HEK293 (cell line): ENCODE measurements around the gene THRSP.

Experiments used
- CTCF ChIA-PET: fragments of 350-600 bp; formaldehyde crosslinking; extraction: SDS; loops from one replicate; lab custom pipeline; 2021; ENCODE audit warnings: antibody characterized with exemption; lab: Yijun Ruan, JAX
- POLR2A ChIA-PET: fragments of 300-600 bp; formaldehyde crosslinking; extraction: SDS; loops from one replicate; lab custom pipeline; 2020; ENCODE audit warnings: antibody characterized with exemption, inconsistent platforms; lab: Yijun Ruan, JAX
- H3K27ac ChIP-seq: fragments of 200-500 bp; sonication (Bioruptor generic); 2 replicates; pipeline ENCODE4 v1.5.1; 2014; ENCODE audit warnings: low read depth, low read length, control low read depth, inconsistent platforms; ENCODE audit errors: extremely low read depth
- H3K36me3 ChIP-seq, 2 experiments: fragments of 200-500 bp in 1 of 2; sonication (Bioruptor generic) in 1 of 2; 1 replicate in 1 of 2; 2 replicates in 1 of 2; pipeline ENCODE4 v1.5.1; 2014 to 2017; ENCODE audit warnings: inconsistent platforms in 2 of 2, low read length in 2 of 2; ENCODE audit not compliant: control insufficient read depth in 2 of 2, insufficient read depth in 1 of 2
- H3K4me1 ChIP-seq: fragments of 200-500 bp; sonication (Bioruptor generic); 2 replicates; pipeline ENCODE4 v1.5.1; 2014; ENCODE audit warnings: mild to moderate bottlenecking, low read length, inconsistent platforms; ENCODE audit not compliant: control insufficient read depth, insufficient read depth
- H3K4me3 ChIP-seq: 2 replicates; pipeline ENCODE4 v1.5.1; 2011; ENCODE audit warnings: low read depth, mild to moderate bottlenecking, control low read depth, low read length, moderate library complexity
- H3K9me3 ChIP-seq: fragments of 200-500 bp; sonication (Bioruptor generic); 2 replicates; pipeline ENCODE4 v1.5.1; 2014; ENCODE audit warnings: low read depth, low read length, inconsistent platforms; ENCODE audit not compliant: control insufficient read depth, insufficient read depth
- HIC1 ChIP-seq: fragments of 450-650 bp; formaldehyde crosslinking; IDR thresholded peaks from 2 replicates; pipeline ENCODE4 v1.5.1; 2016; ENCODE audit warnings: missing biosample characterization, missing genetic modification characterization
- RBAK ChIP-seq: fragments of 450-650 bp; formaldehyde crosslinking; IDR thresholded peaks from 2 replicates; pipeline ENCODE4 v1.5.1; 2016; ENCODE audit warnings: missing biosample characterization, missing genetic modification characterization
- SCRT2 ChIP-seq: fragments of 450-650 bp; formaldehyde crosslinking; IDR thresholded peaks from 2 replicates; pipeline ENCODE4 v1.5.1; 2016; ENCODE audit warnings: missing biosample characterization, missing genetic modification characterization
- ZNF138 ChIP-seq: fragments of 450-650 bp; formaldehyde crosslinking; IDR thresholded peaks from 2 replicates; pipeline ENCODE4 v1.5.1; 2016; ENCODE audit warnings: missing biosample characterization, missing genetic modification characterization, borderline replicate concordance
- ZNF175 ChIP-seq: fragments of 450-650 bp; formaldehyde crosslinking; IDR thresholded peaks from 2 replicates; pipeline ENCODE4 v1.5.1; 2016; ENCODE audit warnings: missing biosample characterization, missing genetic modification characterization
- ZNF202 ChIP-seq: fragments of 450-650 bp; formaldehyde crosslinking; IDR thresholded peaks from 2 replicates; pipeline ENCODE4 v1.5.1; 2016; ENCODE audit warnings: missing biosample characterization, missing genetic modification characterization, borderline replicate concordance
- ZNF37A ChIP-seq: fragments of 450-650 bp; IDR thresholded peaks from 2 replicates; pipeline ENCODE4 v1.5.1; 2018; ENCODE audit warnings: missing biosample characterization, missing genetic modification characterization
- ZNF416 ChIP-seq: fragments of 450-650 bp; formaldehyde crosslinking; IDR thresholded peaks from 2 replicates; pipeline ENCODE4 v1.5.1; 2016; ENCODE audit warnings: missing biosample characterization, missing genetic modification characterization
- ZNF473 ChIP-seq: fragments of 450-650 bp; formaldehyde crosslinking; IDR thresholded peaks from 2 replicates; pipeline ENCODE4 v1.5.1; 2017; ENCODE audit warnings: missing biosample characterization, missing genetic modification characterization
- ZNF488 ChIP-seq: fragments of 450-650 bp; formaldehyde crosslinking; IDR thresholded peaks from 2 replicates; pipeline ENCODE4 v1.5.1; 2016; ENCODE audit warnings: missing biosample characterization, missing genetic modification characterization
- ZNF521 ChIP-seq: fragments of 450-650 bp; formaldehyde crosslinking; IDR thresholded peaks from 2 replicates; pipeline ENCODE4 v1.5.1; 2017; ENCODE audit warnings: missing biosample characterization, mild to moderate bottlenecking, missing genetic modification characterization
- ZNF561 ChIP-seq: fragments of 450-650 bp; IDR thresholded peaks from 2 replicates; pipeline ENCODE4 v1.5.1; 2018; ENCODE audit warnings: missing biosample characterization, missing genetic modification characterization, borderline replicate concordance
- ZNF660 ChIP-seq: fragments of 450-650 bp; IDR thresholded peaks from 2 replicates; pipeline ENCODE4 v1.5.1; 2018; ENCODE audit warnings: missing biosample characterization, mild to moderate bottlenecking, missing genetic modification characterization
- ZNF747 ChIP-seq: fragments of 450-650 bp; formaldehyde crosslinking; IDR thresholded peaks from 2 replicates; pipeline ENCODE4 v1.5.1; 2016; ENCODE audit warnings: missing biosample characterization, missing genetic modification characterization
- ZNF843 ChIP-seq: fragments of 450-650 bp; formaldehyde crosslinking; IDR thresholded peaks from 2 replicates; pipeline ENCODE4 v1.5.1; 2016; ENCODE audit warnings: missing biosample characterization, missing genetic modification characterization
- TF ChIP-seq, protein P1 (sequence below): fragments of 450-650 bp; formaldehyde crosslinking; IDR thresholded peaks from 2 replicates; pipeline ENCODE4 v1.5.1; 2016; ENCODE audit warnings: missing biosample characterization, missing genetic modification characterization
- TF ChIP-seq, protein P2 (sequence below): fragments of 450-650 bp; formaldehyde crosslinking; IDR thresholded peaks from 2 replicates; pipeline ENCODE4 v1.5.1; 2017; ENCODE audit warnings: missing biosample characterization, missing genetic modification characterization
- TF ChIP-seq, protein P3 (sequence below): fragments of 450-650 bp; formaldehyde crosslinking; IDR thresholded peaks from 2 replicates; pipeline ENCODE4 v1.5.1; 2016; ENCODE audit warnings: missing biosample characterization, missing genetic modification characterization

Gene THRSP

GRCh38 chr11:78037056-78037455 is 26.6 kb upstream of the THRSP start (continued):
- TF ChIP-seq ZNF138 (tag by site-specific recombination) (no peak), ZNF488 (tag by site-specific recombination) (no peak), ZNF473 (tag by site-specific recombination) (no peak), ZNF416 (no peak), ZNF843 (tag by site-specific recombination) (no peak), HIC1 (tag by site-specific recombination) (no peak), ZNF521 (tag by site-specific recombination) (no peak), ZNF561 (tag by site-specific recombination) (no peak)

DNA sequence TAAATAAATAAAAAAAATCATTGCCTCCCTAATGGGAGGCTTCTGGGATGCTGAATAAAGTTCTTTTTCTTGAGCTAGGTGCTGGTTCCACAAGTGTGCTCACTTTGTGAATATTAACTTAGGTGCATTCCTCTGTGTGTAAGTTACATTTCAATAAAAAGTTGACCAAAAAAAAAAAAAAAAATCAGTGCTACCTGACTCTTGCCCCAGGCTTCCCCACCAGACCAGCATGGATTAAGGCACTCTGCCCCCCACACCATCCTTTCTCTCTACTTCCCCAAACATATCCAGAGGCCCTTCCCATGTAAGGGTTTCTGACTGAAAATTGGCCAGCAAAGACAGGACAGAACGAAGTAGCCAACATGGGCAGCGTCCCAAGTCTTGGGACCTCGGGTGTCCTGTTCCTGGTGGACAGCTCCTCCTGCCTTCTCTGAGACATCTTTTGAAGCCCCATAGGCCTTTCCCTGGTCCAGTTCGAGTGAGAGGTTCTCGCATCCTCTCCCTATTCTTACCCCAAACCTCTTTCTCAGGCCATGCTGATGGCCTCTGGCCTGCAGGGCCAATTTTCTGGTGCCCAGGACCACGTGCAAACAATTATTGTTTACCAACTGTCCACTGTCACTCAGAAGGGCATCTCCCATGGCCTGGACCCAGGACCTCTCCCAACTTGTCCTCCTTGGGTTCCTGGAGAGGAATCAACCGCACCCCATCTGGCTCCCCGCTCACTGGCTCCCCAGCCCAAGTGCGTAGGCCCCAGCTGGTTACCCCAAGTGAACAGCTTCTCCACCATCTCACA is 25.6 kb upstream of the THRSP start:
- Histone ChIP-seq H3K4me3 (no peak overlapping the region), H3K9me3 (no peaks in the 10 kb centered on the region), H3K4me1 (no peaks in the 10 kb centered on the region), H3K27ac (no peak overlapping the region), H3K36me3 (no peaks in the 10 kb centered on the region)
- POLR2A ChIA-PET: no interaction called here
- TF ChIP-seq, protein P1, sequence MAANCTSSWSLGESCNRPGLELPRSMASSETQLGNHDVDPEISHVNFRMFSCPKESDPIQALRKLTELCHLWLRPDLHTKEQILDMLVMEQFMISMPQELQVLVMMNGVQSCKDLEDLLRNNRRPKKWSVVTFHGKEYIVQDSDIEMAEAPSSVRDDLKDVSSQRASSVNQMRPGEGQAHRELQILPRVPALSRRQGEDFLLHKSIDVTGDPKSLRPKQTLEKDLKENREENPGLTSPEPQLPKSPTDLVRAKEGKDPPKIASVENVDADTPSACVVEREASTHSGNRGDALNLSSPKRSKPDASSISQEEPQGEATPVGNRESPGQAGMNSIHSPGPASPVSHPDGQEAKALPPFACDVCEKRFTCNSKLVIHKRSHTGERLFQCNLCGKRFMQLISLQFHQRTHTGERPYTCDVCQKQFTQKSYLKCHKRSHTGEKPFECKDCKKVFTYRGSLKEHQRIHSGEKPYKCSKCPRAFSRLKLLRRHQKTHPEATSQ: no peak
- TF ChIP-seq, protein P2, sequence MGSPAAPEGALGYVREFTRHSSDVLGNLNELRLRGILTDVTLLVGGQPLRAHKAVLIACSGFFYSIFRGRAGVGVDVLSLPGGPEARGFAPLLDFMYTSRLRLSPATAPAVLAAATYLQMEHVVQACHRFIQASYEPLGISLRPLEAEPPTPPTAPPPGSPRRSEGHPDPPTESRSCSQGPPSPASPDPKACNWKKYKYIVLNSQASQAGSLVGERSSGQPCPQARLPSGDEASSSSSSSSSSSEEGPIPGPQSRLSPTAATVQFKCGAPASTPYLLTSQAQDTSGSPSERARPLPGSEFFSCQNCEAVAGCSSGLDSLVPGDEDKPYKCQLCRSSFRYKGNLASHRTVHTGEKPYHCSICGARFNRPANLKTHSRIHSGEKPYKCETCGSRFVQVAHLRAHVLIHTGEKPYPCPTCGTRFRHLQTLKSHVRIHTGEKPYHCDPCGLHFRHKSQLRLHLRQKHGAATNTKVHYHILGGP (tag by site-specific recombination): no peak
- TF ChIP-seq ZNF660 (tag by site-specific recombination): no peak
- TF ChIP-seq SCRT2 (tag by site-specific recombination): no peak
- TF ChIP-seq ZNF561 (tag by site-specific recombination): no peak
- TF ChIP-seq HIC1 (tag by site-specific recombination): no peak
- no peak for TF ChIP-seq ZNF37A (tag by site-specific recombination)
- no peak for TF ChIP-seq ZNF138 (tag by site-specific recombination)
- TF ChIP-seq ZNF175 (tag by site-specific recombination): no peak
- TF ChIP-seq, protein P3, sequence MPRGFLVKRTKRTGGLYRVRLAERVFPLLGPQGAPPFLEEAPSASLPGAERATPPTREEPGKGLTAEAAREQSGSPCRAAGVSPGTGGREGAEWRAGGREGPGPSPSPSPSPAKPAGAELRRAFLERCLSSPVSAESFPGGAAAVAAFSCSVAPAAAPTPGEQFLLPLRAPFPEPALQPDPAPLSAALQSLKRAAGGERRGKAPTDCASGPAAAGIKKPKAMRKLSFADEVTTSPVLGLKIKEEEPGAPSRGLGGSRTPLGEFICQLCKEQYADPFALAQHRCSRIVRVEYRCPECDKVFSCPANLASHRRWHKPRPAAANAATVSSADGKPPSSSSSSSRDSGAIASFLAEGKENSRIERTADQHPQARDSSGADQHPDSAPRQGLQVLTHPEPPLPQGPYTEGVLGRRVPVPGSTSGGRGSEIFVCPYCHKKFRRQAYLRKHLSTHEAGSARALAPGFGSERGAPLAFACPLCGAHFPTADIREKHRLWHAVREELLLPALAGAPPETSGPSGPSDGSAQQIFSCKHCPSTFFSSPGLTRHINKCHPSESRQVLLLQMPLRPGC (tag by site-specific recombination): no peak
- no peak for TF ChIP-seq ZNF747
- no peak for TF ChIP-seq ZNF202 (tag by site-specific recombination)
- TF ChIP-seq RBAK (tag by site-specific recombination): no peak
- CTCF ChIA-PET: no interaction called here
